ENCODE data around the gene ALOXE3.

- TF ChIP-seq GATA3 (IDR thresholded peaks at IDR 0.05; ENCODE audit: low read depth, low read length) = no peak
- TF ChIP-seq GATA2 (IDR thresholded peaks at IDR 0.05; ENCODE audit: low read depth, low read length) = no peak
Observed at GRCh38 chr17:8096541-8096940, 21.8 kb downstream of the ALOXE3 start.

Measured in SH-SY5Y (cell line).